ENCODE data around the gene FBXW8.

The FBXW8 gene

GRCh38 chr12:116887897-116888296 lies 22.9 kb upstream of the FBXW8 start:
- DNase-seq = no peak

GRCh38 chr12:116890330-116890729 lies 20.4 kb upstream of the FBXW8 start:
- DNase-seq = no peak

- DNase-seq = no peak
Measured at GRCh38 chr12:116891019-116891418, 19.7 kb upstream of the FBXW8 start.

GRCh38 chr12:116892349-116893140 lies 18.2 kb upstream of the FBXW8 start:
- no peak for DNase-seq

- no peak for DNase-seq
Measured at GRCh38 chr12:116894913-116895312, 15.8 kb upstream of the FBXW8 start.

- no peak for DNase-seq
Measured at GRCh38 chr12:116896411-116896924, 14.3 kb upstream of the FBXW8 start.

- DNase-seq = no peak
Measured at GRCh38 chr12:116897476-116897875, 13.3 kb upstream of the FBXW8 start.

GRCh38 chr12:116898669-116899068 lies 12.1 kb upstream of the FBXW8 start:
- no peak for DNase-seq

- DNase-seq = no peak
Measured at GRCh38 chr12:116901612-116902011, 9.1 kb upstream of the FBXW8 start.

- DNase-seq = no peak
Measured at GRCh38 chr12:116903818-116904217, 6.9 kb upstream of the FBXW8 start.

GRCh38 chr12:116906285-116906684 lies 4.5 kb upstream of the FBXW8 start:
- no peak for DNase-seq

GRCh38 chr12:116910280-116910644 lies 488 bp upstream of the FBXW8 start:
- no peak for DNase-seq

- no peak for DNase-seq
Measured at GRCh38 chr12:116915326-116915725, 4.6 kb downstream of the FBXW8 start.

- no peak for DNase-seq
Measured at GRCh38 chr12:116916122-116916521, 5.4 kb downstream of the FBXW8 start.

- DNase-seq = peak; percentile 29 to 33
Measured at GRCh38 chr12:116916714-116917114, 6.0 kb downstream of the FBXW8 start.

- DNase-seq = no peak
Measured at GRCh38 chr12:116918464-116918863, 7.7 kb downstream of the FBXW8 start.

GRCh38 chr12:116919247-116919661 lies 8.5 kb downstream of the FBXW8 start:
- DNase-seq = no peak

GRCh38 chr12:116919706-116920485 lies 9.1 kb downstream of the FBXW8 start:
- DNase-seq = no peak

- no peak for DNase-seq
Measured at GRCh38 chr12:116920939-116921338, 10.2 kb downstream of the FBXW8 start.

- DNase-seq = no peak
Measured at GRCh38 chr12:116922194-116922897, 11.6 kb downstream of the FBXW8 start.

- DNase-seq = peak in 1 of 2 experiments; percentile 13
Measured at GRCh38 chr12:116924558-116925453, 14.1 kb downstream of the FBXW8 start.

Data from activated CD4-positive, alpha-beta T cell treated with anti-CD3 and anti-CD28 coated beads, Interleukin-2, amount 50 U/mL, for 4 hours (primary cell).